HL-60 (cell line): ENCODE data around the gene SLC4A4.

ENCODE experiments used
- DNase-seq, 2 experiments: peaks; one replicate each; pipeline ENCODE4 v3.0.0-alpha.2; 2010 to 2020; ENCODE audit warnings: low read depth in 1 of 2, low spot score in 1 of 2
- H3K27ac ChIP-seq: fragments of 250-450 bp; sonication (Bioruptor Pico); replicated peaks from 2 replicates; pipeline ENCODE4 v1.5.1; 2020; ENCODE audit warnings: mild to moderate bottlenecking, moderate library complexity
- H3K27me3 ChIP-seq: fragments of 250-450 bp; sonication (Bioruptor Pico); 2 replicates; pipeline ENCODE4 v1.5.1; 2021; ENCODE audit warnings: mild to moderate bottlenecking, moderate library complexity; ENCODE audit not compliant: insufficient read depth, poor library complexity, severe bottlenecking
- H3K4me3 ChIP-seq: replicated peaks from 2 replicates; pipeline ENCODE4 v1.5.1; 2011; ENCODE audit warnings: mild to moderate bottlenecking, control low read depth, low read length; ENCODE audit not compliant: insufficient read depth
- CTCF ChIP-seq: IDR thresholded peaks from one replicate; pipeline ENCODE4 v1.5.1; 2011; ENCODE audit warnings: low read length, control low read depth, inconsistent platforms; ENCODE audit not compliant: insufficient read depth
- GABPA ChIP-seq: IDR thresholded peaks from 2 replicates; pipeline ENCODE4 v1.6.1; 2012; ENCODE audit warnings: low read depth
- POLR2AphosphoS5 ChIP-seq: IDR thresholded peaks from 2 replicates; pipeline ENCODE4 v1.6.1; 2012; ENCODE audit warnings: low read depth
- REST ChIP-seq: IDR thresholded peaks from 2 replicates; pipeline ENCODE4 v1.6.1; 2012; ENCODE audit warnings: low read depth; ENCODE audit not compliant: insufficient replicate concordance
- SPI1 ChIP-seq: IDR thresholded peaks from 2 replicates; pipeline ENCODE4 v1.6.1; 2012; ENCODE audit warnings: low read depth, mild to moderate bottlenecking, borderline replicate concordance

Gene SLC4A4

DNA sequence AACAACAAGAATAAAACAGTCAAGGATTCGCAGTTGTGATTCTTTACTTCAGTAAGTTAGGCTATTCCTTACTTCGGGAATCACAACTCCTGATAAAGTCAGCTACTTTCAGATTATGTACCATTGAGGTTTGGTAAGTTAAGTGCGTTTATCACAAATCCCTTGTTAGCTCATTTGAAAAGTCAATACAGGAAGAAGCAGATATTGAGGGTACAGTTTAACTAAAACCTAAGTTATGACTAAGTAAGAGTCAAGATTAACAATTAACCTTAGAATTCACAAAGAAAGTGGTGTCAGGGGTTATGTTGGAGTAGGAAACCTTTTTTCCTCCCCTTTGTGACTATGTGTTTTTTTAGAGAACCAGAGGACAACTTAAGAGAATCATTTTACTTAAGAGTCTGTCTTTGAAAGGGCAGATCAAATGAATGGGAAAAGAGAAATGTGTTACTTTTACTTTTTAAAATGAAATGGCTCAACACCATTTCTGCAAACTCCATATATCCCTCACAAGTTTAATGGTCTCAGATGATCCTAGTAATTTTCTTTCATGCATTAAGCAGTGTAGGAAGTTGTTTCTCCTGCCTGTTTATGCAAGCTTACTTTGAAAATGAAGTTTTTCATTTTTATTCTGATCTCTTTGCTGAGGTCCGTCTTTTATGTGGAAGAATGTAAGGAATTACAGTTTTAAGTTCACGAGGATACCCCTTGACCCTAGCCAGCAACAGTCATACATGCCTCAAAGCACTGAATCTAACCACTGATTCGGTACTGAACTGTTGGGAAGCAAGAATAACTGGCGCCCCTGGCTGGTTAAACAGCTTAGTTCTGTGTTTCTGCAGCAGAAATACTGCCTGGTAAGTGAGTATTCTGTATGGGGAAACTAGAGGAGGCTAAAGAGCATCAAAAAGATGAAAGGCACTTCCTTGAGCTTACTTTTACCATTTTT, 211.7 kb downstream of the SLC4A4 start:
- no peak for DNase-seq
- H3K27me3 ChIP-seq = no peaks in the 10 kb centered on the region
- TF ChIP-seq REST = no peak
- TF ChIP-seq CTCF = no peak
- TF ChIP-seq SPI1 = no peak
- no peak for TF ChIP-seq POLR2AphosphoS5
- TF ChIP-seq GABPA = no peak
- H3K4me3 ChIP-seq = no peak overlapping the region
- H3K27ac ChIP-seq = no peak overlapping the region

DNA sequence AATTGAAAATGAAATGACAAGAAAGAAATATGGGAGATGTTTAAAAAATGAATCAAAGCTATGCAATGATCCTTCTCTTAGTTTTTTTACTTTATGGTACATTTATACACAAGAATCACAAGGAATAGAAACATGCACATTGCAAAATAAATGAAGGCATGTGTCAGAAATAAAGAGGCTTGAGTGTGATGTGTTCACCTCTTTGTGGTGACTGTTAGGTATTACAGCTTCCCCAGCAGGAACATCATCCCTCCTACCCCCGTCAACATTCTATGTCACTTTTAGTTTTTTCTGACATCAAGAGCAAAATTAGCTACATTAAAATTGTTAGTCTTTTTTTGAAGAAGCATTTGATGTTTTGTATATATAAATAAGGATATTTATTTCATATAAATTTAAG, 214.8 kb downstream of the SLC4A4 start:
- TF ChIP-seq CTCF (no peak), GABPA (no peak)
- no peaks in the 10 kb centered on the region for H3K27me3 ChIP-seq
- no peak overlapping the region for H3K4me3 ChIP-seq
- no peak for DNase-seq
- no peak overlapping the region for H3K27ac ChIP-seq

DNA sequence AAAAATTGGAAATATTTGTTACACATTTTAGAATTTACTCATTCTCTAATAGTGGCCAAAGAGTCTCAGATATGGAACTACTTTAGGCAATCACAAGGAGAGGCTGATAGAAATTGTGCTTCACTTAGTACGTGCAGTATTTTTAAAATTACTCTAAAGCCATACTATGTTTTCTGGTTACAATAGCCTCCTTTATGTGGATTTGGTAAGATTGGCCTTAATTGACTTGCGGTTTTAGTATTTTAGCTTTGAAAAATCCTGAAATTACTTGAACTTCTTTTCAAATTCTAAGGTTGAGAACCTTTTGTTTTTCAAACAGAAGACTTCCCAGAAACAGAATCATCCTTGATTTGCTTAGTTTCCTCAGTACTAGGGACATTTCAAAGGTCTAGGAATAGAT, 215.2 kb downstream of the SLC4A4 start:
- DNase-seq = no peak
- TF ChIP-seq SPI1 = no peak
- TF ChIP-seq CTCF = no peak
- TF ChIP-seq REST = no peak
- no peak for TF ChIP-seq GABPA
- TF ChIP-seq POLR2AphosphoS5 = no peak
- Histone ChIP-seq H3K27ac (no peak overlapping the region), H3K4me3 (no peak overlapping the region), H3K27me3 (no peaks in the 10 kb centered on the region)

DNA sequence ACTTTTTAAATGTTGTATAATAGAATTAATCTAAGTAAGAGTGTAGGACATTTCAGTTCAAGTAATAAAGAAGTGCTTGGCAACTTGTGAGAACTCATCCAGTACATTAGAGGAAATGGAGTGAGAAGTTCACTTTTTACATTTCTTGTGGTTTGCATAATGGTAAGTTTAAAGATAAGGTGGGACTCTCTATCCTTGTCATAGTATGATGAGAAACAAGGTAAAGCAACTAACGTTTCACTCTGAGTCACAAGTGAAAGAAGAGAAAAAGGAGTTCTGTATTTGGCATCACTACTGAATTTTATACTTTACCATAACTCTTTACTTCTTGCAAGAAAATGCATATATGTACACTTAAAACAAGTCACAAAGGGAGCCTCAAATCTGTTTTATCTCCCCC, 219.4 kb downstream of the SLC4A4 start:
- H3K27ac ChIP-seq = no peak overlapping the region
- no peaks in the 10 kb centered on the region for H3K27me3 ChIP-seq
- DNase-seq = no peak
- H3K4me3 ChIP-seq = no peak overlapping the region
- no peak for TF ChIP-seq POLR2AphosphoS5
- TF ChIP-seq REST = no peak
- TF ChIP-seq GABPA = no peak
- no peak for TF ChIP-seq SPI1
- TF ChIP-seq CTCF = no peak
